Spleen (tissue), 7 donors: ENCODE results near the gene HS6ST2.

Experiments used
- CTCF ChIP-seq, 11 experiments: fragments of 200-600 bp in 7 of 11; fragments of 450-650 bp in 4 of 11; sonication (generic) in 4 of 11; IDR thresholded peaks in 8 of 11; conservative IDR thresholded peaks in 3 of 11; 1 replicate in 7 of 11; 2 replicates in 4 of 11; pipeline versions ENCODE4 v1.4.0 to v1.8.0; 2016 to 2021; ENCODE audit warnings: antibody characterized with exemption in 11 of 11, inconsistent platforms in 4 of 11, mild to moderate bottlenecking in 1 of 11
- POLR2A ChIP-seq, 3 donors: fragments of 450-650 bp; IDR thresholded peaks; one replicate each; pipeline ENCODE4 v1.5.1; 2017; ENCODE audit warnings: antibody characterized with exemption in 3 of 3, mild to moderate bottlenecking in 1 of 3
- POLR2AphosphoS5 ChIP-seq, 3 donors: sonication (generic); formaldehyde crosslinking; IDR thresholded peaks; one replicate each; pipeline ENCODE4 v1.5.1; 2017; ENCODE audit warnings: antibody characterized with exemption in 3 of 3
- donor health status: DM: no; HTN: no; CAD: no; lungs with moderate emphysema.
- donor health status: DM: no; HTN: no; CAD: no.
- donor health status: DM: no; HTN: no; CAD: no.

GRCh38 chrX:132692066-132692465, 266.4 kb downstream of the HS6ST2 start:
- TF ChIP-seq CTCF (IDR thresholded peaks at IDR 0.05 in 8 of 11, conservative IDR thresholded peaks at IDR 0.05 in 3 of 11), result no peak
- no peak for TF ChIP-seq POLR2A (IDR thresholded peaks at IDR 0.05)
- no peak for TF ChIP-seq POLR2AphosphoS5 (IDR thresholded peaks at IDR 0.05)
